ENCODE results near the gene CDK6.

- TF ChIP-seq CTCF (IDR thresholded peaks at IDR 0.05) (no peak), POLR2A (IDR thresholded peaks at IDR 0.05) (no peak)
Observed at GRCh38 chr7:92831716-92832533, 4.4 kb downstream of the CDK6 start.

All from thyroid gland (tissue), 4 donors.